Stimulated activated naive B cell treated with anti-CD40 and anti-IgM and Interleukin-4, amounts not matched to agents 10 μg/mL and 1 μg/mL and 100 μg/mL, for 72 hours (primary cell): ENCODE results near the gene MAN1A1.

Experiments
- ATAC-seq, 2 donors: fragments of 150-1000 bp; cut with Tn5 transposase; replicated peaks; 2 replicates each; pipeline ENCODE4 v1.10.0; 2021; ENCODE audit warnings: moderate library complexity in 1 of 2
- DNase-seq: peaks from one replicate; pipeline ENCODE4 v3.0.0; 2021
- H3K27ac Mint-ChIP-seq: one replicate; pipeline ENCODE4 v1.8.0; 2022; ENCODE audit warnings: mild to moderate bottlenecking, mixed read lengths
- H3K27me3 Mint-ChIP-seq, 2 donors: one replicate each; pipeline ENCODE4 v1.8.0; 2022; ENCODE audit warnings: mixed read lengths in 2 of 2
- H3K36me3 Mint-ChIP-seq, 2 donors: one replicate each; pipeline ENCODE4 v1.8.0; 2022; ENCODE audit warnings: mixed read lengths in 2 of 2, mild to moderate bottlenecking in 1 of 2
- H3K4me1 Mint-ChIP-seq, 2 donors: one replicate each; pipeline ENCODE4 v1.8.0; 2022; ENCODE audit warnings: mixed read lengths in 2 of 2, mild to moderate bottlenecking in 1 of 2
- H3K4me3 Mint-ChIP-seq, 2 donors: one replicate each; pipeline ENCODE4 v1.8.0; 2022; ENCODE audit warnings: mild to moderate bottlenecking in 2 of 2, mixed read lengths in 2 of 2, moderate library complexity in 1 of 2
- H3K9me3 Mint-ChIP-seq, 2 donors: one replicate each; pipeline ENCODE4 v1.8.0; 2022; ENCODE audit warnings: mixed read lengths in 2 of 2, mild to moderate bottlenecking in 1 of 2

MAN1A1 gene

DNA sequence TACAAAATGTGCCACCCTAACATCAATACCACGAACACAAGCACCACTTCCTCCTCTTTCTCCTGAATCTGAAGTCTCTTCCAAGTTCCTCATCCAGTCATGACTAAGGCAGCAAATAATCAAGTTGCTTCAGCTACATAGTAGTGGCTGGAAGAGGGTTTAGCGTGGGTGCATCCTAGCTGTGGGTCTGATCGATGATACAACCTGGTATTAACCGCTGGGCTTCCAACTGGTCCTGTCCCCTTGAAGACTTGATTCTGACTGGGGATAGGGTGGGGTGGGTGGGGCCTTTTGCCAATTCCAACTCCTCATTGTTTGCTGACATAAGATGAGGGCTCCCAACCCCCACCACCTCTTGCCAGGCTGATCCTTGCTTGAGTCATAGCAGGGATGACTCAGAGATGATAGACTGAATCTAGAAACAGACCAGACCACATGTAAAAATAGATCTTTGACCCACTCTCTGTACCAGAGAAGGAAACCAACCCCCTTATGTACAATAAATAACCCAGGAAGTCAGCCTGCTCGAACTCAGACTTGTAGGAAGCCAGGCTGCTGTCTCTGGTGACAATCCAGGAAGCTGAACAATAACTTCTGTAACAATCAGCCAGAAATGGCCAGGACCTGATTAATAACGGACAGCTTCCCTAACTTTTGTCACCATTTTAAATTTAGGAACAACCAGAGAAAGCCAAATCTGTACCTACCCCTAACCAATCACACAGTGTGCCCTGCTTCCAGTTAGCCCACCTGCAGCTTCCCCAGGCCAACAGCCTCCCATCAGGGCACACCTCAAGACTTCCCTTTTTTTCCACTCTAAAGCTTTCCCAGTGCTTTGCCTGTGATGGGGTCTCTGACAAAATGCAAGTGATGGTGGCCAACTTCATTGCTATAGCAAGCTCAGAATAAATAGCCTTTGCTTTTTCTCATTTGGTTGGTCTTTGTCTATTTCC lies 202.2 kb downstream of the MAN1A1 start:
- Mint-ChIP-seq H3K27me3 (no peaks in the 10 kb centered on the region), H3K36me3 (no peaks in the 10 kb centered on the region), H3K27ac (peak overlapping the region; percentile 78), H3K4me3 (peak overlapping the region; percentile 53 to 59), H3K4me1 (peaks cover 17 to 28% of the 10 kb centered on the region in 2 donors), H3K9me3 (no peaks in the 10 kb centered on the region)
- ATAC-seq (peak; percentile 97 to 98), DNase-seq (peak; percentile 45)

DNA sequence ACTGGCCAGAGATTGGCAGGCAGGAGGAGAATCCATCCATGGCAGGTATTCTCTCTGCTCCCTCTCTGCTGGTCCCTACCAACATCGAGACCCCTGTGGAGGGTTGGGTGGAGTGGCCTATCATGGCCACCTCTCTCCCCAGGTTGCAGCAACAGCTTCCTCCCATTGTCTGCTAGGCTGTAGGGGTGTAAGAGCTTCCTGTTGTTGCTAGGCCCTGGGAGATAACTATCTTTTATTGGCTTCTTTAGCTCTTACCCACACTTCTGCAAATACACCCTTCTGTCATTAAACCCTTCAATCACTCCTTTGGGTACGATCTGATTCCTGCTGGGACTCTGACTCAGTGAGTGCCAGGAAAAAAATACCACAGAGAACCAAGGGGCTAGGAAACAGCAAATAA lies 204.4 kb downstream of the MAN1A1 start:
- DNase-seq (no peak), ATAC-seq (no peak)
- Mint-ChIP-seq H3K9me3 (no peaks in the 10 kb centered on the region), H3K4me3 (no peak overlapping the region), H3K4me1 (peaks cover 15 to 28% of the 10 kb centered on the region in 2 donors), H3K27ac (no peak overlapping the region), H3K27me3 (peaks cover 0 to 5% of the 10 kb centered on the region in 2 donors), H3K36me3 (no peaks in the 10 kb centered on the region)

DNA sequence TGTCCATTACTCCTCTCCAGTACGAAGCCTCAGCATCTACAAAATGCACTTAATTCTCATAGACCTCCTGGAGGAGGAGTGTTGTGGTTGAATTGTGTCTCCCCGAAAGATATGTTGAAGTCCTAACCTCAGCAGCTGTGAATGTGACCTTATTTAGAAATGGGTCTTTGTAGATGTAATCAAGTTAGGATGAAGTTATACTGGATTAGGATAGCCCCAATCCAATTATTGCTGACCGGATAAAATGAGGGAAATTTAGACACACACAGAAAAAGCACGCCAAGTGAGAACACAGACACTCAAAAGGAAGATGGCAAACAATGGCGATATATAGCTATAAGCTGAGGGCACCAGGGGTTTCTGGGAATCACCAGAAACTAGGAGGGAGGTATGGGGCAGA lies 206.9 kb downstream of the MAN1A1 start:
- no peaks in the 10 kb centered on the region for H3K36me3 Mint-ChIP-seq
- H3K27me3 Mint-ChIP-seq: peaks cover 0 to 5% of the 10 kb centered on the region in 2 donors
- ATAC-seq (no peak), DNase-seq (no peak)
- H3K9me3 Mint-ChIP-seq: no peaks in the 10 kb centered on the region
- H3K4me1 Mint-ChIP-seq: peaks cover 9 to 11% of the 10 kb centered on the region in 2 donors
- no peak overlapping the region for H3K4me3 Mint-ChIP-seq
- no peak overlapping the region for H3K27ac Mint-ChIP-seq

DNA sequence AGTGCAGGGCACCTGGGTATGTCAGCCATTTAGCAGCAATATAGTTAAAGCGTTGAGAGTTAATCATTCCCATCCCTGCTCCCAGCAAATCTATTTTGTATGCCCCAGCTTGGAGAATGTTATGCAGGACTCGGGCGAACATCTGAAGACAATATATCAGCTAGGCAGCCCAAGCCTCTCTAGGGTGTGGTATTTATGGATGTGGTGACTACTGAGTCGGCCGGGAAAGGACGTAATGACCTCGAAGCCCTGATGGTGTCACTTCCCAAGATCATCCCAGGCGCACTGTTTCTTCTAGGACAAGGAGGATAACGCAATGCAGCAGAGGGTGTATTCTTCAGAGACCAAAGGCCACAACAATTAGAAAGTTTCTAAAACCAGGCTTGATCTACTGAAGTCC lies 207.5 kb downstream of the MAN1A1 start:
- Mint-ChIP-seq H3K9me3 (no peaks in the 10 kb centered on the region), H3K27me3 (peaks cover 0 to 5% of the 10 kb centered on the region in 2 donors), H3K27ac (no peak overlapping the region), H3K36me3 (no peaks in the 10 kb centered on the region), H3K4me1 (peaks cover 3 to 5% of the 10 kb centered on the region in 2 donors), H3K4me3 (no peak overlapping the region)
- ATAC-seq (no peak), DNase-seq (no peak)

DNA sequence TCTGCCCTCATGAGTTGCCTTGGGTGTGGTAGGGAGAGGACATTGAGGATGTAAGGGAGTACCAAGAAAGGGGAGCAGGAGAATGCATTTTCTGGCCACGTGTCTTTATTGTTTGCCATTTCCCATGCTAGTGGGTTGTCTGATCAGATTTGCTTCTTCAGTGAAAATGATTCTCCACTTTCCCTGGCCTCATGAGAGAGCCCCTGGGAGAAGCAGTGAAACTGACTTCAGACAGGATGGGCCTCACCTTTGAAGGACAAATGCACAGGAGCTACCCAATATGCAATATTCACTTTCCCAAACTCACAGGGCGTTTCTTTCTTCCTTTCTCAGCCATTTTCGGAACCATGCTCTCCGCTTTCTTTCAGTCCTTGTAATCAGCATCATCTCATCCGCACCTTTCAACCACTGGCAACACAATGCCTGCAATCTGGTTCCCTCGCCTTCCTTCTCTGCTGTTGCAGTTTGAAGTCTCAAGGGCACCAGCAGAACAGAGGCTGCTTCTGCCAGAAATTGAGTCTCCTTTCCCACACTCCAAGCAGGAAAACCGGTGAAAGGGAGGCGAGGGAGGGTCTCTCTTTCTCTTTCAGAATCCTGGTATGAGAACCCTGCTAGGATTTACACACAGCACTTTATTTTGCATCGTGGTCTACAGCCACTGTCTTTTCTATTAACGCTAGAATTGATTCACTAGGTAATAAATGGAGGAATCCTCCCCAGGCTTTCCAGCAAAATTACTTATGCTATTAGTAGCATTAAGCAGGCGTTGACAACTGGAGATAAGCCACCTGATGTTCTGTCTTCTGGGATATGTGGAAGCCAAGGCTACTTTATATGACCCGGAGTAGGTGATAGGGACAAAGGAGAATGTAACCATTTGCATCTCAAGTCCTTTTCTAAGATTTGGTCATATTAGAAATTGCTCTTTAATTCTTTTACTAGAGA lies 209.1 kb downstream of the MAN1A1 start:
- Mint-ChIP-seq H3K4me3 (no peak overlapping the region), H3K9me3 (no peaks in the 10 kb centered on the region), H3K36me3 (no peaks in the 10 kb centered on the region), H3K4me1 (no peaks in the 10 kb centered on the region), H3K27ac (no peak overlapping the region), H3K27me3 (peaks cover 0 to 5% of the 10 kb centered on the region in 2 donors)
- ATAC-seq: no peak
- DNase-seq: no peak

DNA sequence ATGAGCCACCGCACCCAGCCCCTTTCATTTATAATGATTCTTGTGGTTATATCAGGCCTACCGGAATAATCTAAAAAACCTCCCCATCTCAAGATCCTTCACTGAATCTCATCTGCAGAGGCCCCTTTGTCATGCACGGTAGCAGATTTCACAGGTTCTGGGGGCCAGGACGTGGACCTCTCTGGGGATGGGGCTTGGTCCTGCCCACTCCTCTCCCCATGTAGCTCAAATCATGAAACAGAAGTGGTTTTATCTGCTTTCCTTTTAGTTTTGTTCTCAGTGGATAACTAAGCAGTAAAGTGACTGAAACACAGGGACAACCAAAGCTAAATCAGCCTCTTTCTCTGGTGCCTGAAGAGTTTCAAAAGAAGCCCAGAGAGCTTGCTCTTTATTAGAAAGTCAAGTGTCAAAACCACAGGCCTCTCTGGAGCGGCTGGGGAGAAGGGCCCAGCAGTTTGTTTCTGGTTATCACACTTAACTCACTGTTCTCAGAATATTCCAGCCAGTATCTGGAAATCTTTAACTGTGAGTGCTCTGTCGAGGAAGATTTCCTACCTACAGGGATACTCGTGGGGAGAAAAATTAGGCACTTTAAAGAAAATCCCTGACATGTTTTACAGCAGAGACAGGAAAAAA lies 210.5 kb downstream of the MAN1A1 start:
- Mint-ChIP-seq H3K36me3 (no peaks in the 10 kb centered on the region), H3K27ac (no peak overlapping the region), H3K9me3 (no peaks in the 10 kb centered on the region), H3K27me3 (peaks cover 0 to 5% of the 10 kb centered on the region in 2 donors), H3K4me1 (no peaks in the 10 kb centered on the region), H3K4me3 (no peak overlapping the region)
- ATAC-seq (no peak), DNase-seq (no peak)

DNA sequence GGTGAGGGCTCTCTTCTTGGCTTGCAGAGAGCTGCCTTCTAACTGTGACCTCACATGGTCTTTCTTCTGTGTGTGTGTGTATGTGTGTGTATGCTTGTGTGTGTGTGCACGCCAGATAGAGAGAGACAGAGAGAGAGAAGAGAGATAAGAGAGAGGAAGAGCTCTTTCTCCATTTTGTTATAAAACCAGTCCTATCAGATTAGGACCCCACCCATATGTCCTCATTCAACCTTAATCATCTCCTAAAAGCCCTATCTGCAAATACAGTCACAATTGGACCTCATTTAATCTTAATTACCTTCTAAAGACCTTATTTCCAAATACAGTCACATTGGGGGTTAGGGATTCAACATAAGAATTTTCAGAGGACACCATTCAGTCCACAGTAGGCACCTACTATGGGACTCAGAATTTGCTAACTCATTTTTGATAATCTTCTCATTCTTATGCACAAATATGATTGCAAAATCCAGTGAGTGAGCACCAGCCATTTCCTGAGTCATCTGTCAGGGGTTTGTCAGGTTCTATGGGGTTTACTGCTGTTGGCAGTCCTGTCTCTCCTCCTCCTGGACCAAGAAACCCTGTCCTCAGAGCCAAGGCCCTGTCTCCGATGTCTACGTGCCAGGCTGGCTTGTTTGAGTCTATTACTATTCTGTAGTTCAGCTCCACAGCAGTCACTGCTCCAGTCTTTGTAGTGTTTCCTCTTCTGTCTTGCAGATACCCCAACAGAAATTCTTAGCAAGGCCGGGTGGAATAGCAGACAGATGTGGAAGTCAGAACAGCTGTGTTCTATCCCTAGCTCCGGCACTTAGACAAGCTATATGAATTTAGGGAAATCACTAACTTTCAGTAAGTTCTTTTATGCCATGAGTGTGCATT lies 212.1 kb downstream of the MAN1A1 start:
- H3K4me1 Mint-ChIP-seq: no peaks in the 10 kb centered on the region
- DNase-seq (no peak), ATAC-seq (no peak)
- no peak overlapping the region for H3K4me3 Mint-ChIP-seq
- no peak overlapping the region for H3K27ac Mint-ChIP-seq
- peaks cover 0 to 5% of the 10 kb centered on the region in 2 donors for H3K27me3 Mint-ChIP-seq
- no peaks in the 10 kb centered on the region for H3K36me3 Mint-ChIP-seq
- H3K9me3 Mint-ChIP-seq: no peaks in the 10 kb centered on the region

DNA sequence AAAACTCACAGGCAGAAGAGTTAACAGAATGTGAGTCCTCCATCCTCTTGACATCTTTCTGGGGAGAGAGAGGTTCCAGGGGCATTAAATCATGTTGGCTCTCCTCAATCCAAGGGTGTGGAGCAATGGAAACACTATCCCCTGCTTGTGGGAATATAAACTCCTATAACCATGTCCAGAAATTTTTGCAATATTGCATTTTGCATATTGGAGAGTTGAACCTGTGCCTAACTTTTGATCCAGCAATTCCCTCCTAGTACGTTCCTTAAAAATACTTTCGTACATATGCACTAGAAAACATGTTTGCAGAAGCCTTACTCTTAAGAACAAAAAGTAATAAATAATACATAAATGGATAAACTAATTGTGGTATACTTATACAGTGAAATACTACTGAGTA lies 214.8 kb downstream of the MAN1A1 start:
- Mint-ChIP-seq H3K27ac (no peak overlapping the region), H3K9me3 (no peaks in the 10 kb centered on the region)
- ATAC-seq: no peak

DNA sequence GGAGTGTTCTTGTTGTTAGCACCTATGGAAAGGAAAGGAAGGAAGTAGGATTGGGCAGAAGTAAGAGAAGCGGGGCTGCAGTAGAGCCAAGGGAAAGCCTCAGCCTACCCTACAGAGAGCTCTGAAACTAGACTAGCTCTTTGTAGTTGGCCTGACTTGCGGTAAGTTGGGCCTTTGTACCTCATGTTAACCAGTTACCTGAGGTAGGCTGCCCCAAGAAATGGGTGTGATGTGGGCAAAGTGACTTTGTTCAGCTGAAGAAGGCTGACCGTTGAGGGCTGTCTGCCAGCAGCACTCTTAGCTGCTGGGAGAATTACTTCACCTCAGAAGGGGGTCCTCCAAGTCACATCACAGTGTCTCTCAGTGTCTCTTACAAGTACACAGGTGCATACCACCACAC lies 216.2 kb downstream of the MAN1A1 start:
- Mint-ChIP-seq H3K9me3 (no peaks in the 10 kb centered on the region), H3K27me3 (no peaks in the 10 kb centered on the region), H3K36me3 (no peaks in the 10 kb centered on the region), H3K4me1 (peaks cover 0 to 8% of the 10 kb centered on the region in 2 donors), H3K4me3 (no peak overlapping the region), H3K27ac (no peak overlapping the region)
- no peak for ATAC-seq
- no peak for DNase-seq

More for the DNA sequence above, 214.8 kb downstream of the MAN1A1 start:
- Mint-ChIP-seq H3K36me3 (no peaks in the 10 kb centered on the region), H3K4me3 (no peak overlapping the region), H3K4me1 (peaks cover 0 to under 1% of the 10 kb centered on the region in 2 donors), H3K27me3 (no peaks in the 10 kb centered on the region)
- no peak for DNase-seq

DNA sequence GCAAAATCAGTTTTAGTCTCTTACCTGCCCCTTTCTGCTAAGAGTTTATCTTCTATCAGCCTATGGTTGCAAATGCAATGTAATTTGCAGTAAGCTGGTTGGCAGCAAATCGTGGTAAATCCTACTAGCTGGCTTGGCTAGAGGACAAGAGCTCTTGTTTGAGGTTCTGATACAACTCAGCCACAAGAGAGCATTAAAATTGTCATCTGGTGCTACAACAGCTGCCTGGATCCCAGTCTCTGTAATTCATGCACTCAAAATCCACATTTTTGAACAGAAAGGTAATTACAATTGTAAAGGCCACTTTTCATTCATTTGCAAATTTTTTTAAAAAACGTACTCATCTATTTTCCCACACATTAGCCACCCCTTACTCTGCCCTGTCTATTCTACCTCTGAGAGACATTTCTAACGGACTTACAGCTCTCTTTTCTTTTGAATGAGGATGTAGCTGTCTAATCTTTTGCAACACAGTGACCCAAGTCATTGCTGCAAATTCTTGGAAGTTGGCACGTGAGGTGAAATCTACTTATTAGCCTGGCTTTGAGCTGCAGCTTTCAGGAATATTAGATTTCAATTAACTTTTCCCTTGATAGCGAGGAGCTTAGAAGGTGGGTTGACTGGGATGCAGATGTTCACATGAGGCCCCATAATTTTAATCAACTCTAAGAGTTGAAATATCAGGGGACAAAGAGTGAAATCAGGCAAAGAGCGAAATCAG lies 217.1 kb downstream of the MAN1A1 start:
- DNase-seq: no peak
- ATAC-seq: no peak
- H3K4me1 Mint-ChIP-seq: peaks cover 0 to 8% of the 10 kb centered on the region in 2 donors

DNA sequence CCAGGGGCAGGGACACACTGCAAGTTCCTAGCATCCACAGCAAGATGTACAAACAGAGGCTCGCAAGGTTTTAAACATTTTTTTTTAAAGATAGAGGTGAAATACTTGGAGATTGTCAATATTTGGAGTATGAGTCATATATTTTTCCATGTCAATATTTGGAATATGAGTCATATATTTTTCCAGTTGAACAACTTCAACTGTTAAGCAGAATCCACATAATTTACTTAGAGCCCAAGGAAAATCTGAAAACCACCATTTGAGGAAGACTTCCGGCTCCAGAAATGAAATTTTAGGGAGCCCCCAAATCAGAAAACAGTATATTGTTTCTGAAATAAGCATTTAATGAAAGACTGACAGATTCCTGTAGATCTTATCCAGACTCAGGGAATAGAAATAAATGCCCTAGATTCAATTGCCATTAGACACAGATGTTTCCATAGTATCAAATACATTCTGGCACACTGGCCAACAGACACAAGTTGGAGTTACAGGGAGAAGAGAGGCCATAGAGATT lies 219.5 kb downstream of the MAN1A1 start:
- no peak for ATAC-seq
- no peaks in the 10 kb centered on the region for H3K27me3 Mint-ChIP-seq
- peaks cover 0 to 8% of the 10 kb centered on the region in 2 donors for H3K4me1 Mint-ChIP-seq
- no peak for DNase-seq
- no peaks in the 10 kb centered on the region for H3K36me3 Mint-ChIP-seq
- H3K4me3 Mint-ChIP-seq: no peak overlapping the region
- H3K9me3 Mint-ChIP-seq: no peaks in the 10 kb centered on the region
- no peak overlapping the region for H3K27ac Mint-ChIP-seq

More for the DNA sequence above, 217.1 kb downstream of the MAN1A1 start:
- H3K27ac Mint-ChIP-seq: no peak overlapping the region
- no peaks in the 10 kb centered on the region for H3K9me3 Mint-ChIP-seq
- H3K36me3 Mint-ChIP-seq: no peaks in the 10 kb centered on the region
- H3K4me3 Mint-ChIP-seq: no peak overlapping the region
- H3K27me3 Mint-ChIP-seq: no peaks in the 10 kb centered on the region

DNA sequence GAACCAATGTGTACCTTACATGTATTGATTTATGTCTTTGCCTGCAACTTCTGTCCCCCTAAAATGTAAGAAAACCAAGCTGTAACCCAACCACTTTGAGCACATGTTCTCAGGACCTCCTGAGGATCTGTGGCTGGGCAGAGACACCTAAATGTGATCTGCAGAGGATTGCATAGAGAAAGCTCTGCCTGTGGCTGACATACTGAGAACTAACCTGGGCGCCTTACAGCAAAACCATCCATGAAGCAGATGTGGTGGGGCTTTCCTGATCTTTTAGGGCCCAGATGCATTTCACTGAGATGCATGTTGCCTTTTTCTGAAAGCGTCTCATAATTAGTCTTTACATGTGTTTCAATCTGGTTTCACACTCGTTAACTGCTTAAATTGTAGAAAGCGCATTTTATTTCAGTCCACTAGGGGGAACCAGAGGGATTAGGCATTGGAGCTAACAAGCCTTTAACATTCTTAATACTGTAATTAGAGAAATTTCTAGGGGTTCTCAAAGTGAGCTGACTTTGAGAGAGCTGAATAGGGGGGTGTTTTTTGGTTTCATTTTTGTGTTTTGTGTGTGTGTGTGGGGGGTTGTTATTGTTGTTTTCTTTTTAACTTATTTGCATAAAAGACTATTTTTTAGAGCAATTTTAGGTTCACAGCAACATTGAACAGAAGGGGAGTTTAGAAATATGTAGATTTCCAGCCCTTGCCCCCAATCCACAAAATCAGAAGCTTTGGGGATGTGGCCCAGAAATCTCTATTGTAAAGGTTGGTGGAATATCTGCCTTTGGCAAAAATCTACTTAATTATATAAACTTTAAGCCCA lies 220.2 kb downstream of the MAN1A1 start:
- Mint-ChIP-seq H3K27me3 (no peaks in the 10 kb centered on the region), H3K27ac (no peak overlapping the region), H3K4me1 (peaks cover 0 to 8% of the 10 kb centered on the region in 2 donors), H3K9me3 (no peaks in the 10 kb centered on the region), H3K4me3 (no peak overlapping the region), H3K36me3 (no peaks in the 10 kb centered on the region)
- no peak for DNase-seq
- ATAC-seq: peak; percentile 64 to 69
